Thyroid gland (tissue), 4 donors: ENCODE data around the gene TBC1D2B. TPM values are rescaled to one million over a fixed set of nuclear protein-coding genes. Genes with fewer than 3 reads are reported as not detected.
A peak's percentile ranks its signal among the peaks of the same experiment; 100 is the strongest.
"Not testable (repeated sequence)": the region's sequence is repeated elsewhere in the genome, so short reads cannot be mapped to it uniquely, and the experiment has no call there.

Experiments used
- DNase-seq, 2 donors: peaks; one replicate each; pipeline ENCODE4 v3.0.0-alpha.2; 2019
- H3K27ac ChIP-seq, 3 donors: fragments of 200-600 bp; sonication (generic); 1 replicate in 2 of 3; 2 replicates in 1 of 3; pipeline ENCODE4 v1.5.1; 2016 to 2019; ENCODE audit warnings: mild to moderate bottlenecking in 1 of 3, moderate library complexity in 1 of 3
- H3K27me3 ChIP-seq: fragments of 200-600 bp; sonication (generic); one replicate; pipeline ENCODE4 v1.5.1; 2019
- H3K36me3 ChIP-seq, 2 donors: fragments of 200-600 bp; sonication (generic); one replicate each; pipeline ENCODE4 v1.5.1; 2016 to 2019
- H3K4me1 ChIP-seq, 2 donors: fragments of 200-600 bp; sonication (generic); one replicate each; pipeline ENCODE4 v1.5.1; 2017 to 2019
- H3K4me3 ChIP-seq, 3 donors: fragments of 200-600 bp; sonication (generic); replicated peaks in 1 of 3; 1 replicate in 2 of 3; 2 replicates in 1 of 3; pipeline ENCODE4 v1.5.1; 2016; ENCODE audit warnings: mild to moderate bottlenecking in 1 of 3
- H3K9me3 ChIP-seq: fragments of 200-600 bp; sonication (generic); one replicate; pipeline ENCODE4 v1.5.1; 2017
- CTCF ChIP-seq, 6 experiments: fragments of 200-600 bp in 3 of 6; fragments of 450-650 bp in 3 of 6; sonication (generic) in 3 of 6; IDR thresholded peaks; one replicate each; pipeline ENCODE4 v1.5.1; 2016 to 2019; ENCODE audit warnings: antibody characterized with exemption in 6 of 6, mild to moderate bottlenecking in 2 of 6, inconsistent platforms in 1 of 6, moderate library complexity in 1 of 6
- POLR2A ChIP-seq, 2 donors: fragments of 450-650 bp; IDR thresholded peaks; one replicate each; pipeline ENCODE4 v1.6.1; 2017; ENCODE audit warnings: antibody characterized with exemption in 2 of 2, mild to moderate bottlenecking in 2 of 2, moderate library complexity in 1 of 2
- WGBS, 2 donors: methylation state at CpG; one replicate each; pipeline ENCODE4 v1.1.5; 2017; 5-methylcytosine and 5-hydroxymethylcytosine counted together
- intact Hi-C: fragments of 100-400 bp; cut with DNase I; formaldehyde crosslinking; loops from one replicate; pipeline ENCODE4 v1.15.1; 2023
- total RNA-seq, 4 donors: library from RNA; depleted of rRNA; stranded (reverse); fragments of >200 nt; gene quantifications; one replicate each; pipeline ENCODE4 v1.2.3, GENCODE V29; 2016

Gene TBC1D2B
- total RNA-seq, 4 donors from 2014 or later = 32.8 to 54.0 (median 40.1) TPM

GRCh38 chr15:77976760-77977525 is 100.6 kb downstream of the TBC1D2B start:
- H3K4me1 ChIP-seq, H3K27me3 ChIP-seq, intact Hi-C loops, H3K27ac ChIP-seq, H3K9me3 ChIP-seq, H3K4me3 ChIP-seq, H3K36me3 ChIP-seq, DNase-seq: not testable (repeated sequence)
- WGBS, 2 donors = 86 to 95% methylated on average over 3 to 23 of the region's 26 CpGs

- H3K4me1 ChIP-seq, intact Hi-C loops, H3K9me3 ChIP-seq, H3K27me3 ChIP-seq, DNase-seq, H3K4me3 ChIP-seq, H3K27ac ChIP-seq, H3K36me3 ChIP-seq: not testable (repeated sequence)
- WGBS, 2 donors = 90% methylated on average over 7 of the region's 11 CpGs; no CpG with 5 or more reads in 1 of the 2 donors
Observed at GRCh38 chr15:77976095-77976450, 101.4 kb downstream of the TBC1D2B start.

- no peak overlapping the region for H3K4me3 ChIP-seq
- DNase-seq = no peak
- H3K27me3 ChIP-seq = no peaks in the 10 kb centered on the region
- TF ChIP-seq POLR2A (IDR thresholded peaks at IDR 0.05) (no peak), CTCF (IDR thresholded peaks at IDR 0.05) (no peak)
- 83 to 95% methylated on average over 21 to 26 of the region's 26 CpGs for WGBS, 2 donors
- peaks cover 0 to 6% of the 10 kb centered on the region in 2 donors for H3K4me1 ChIP-seq
- no peak overlapping the region for H3K27ac ChIP-seq
- intact Hi-C loops = no loop called here
- H3K36me3 ChIP-seq = no peaks in the 10 kb centered on the region
- H3K9me3 ChIP-seq = no peaks in the 10 kb centered on the region
Observed at GRCh38 chr15:77975332-77976094, 102.0 kb downstream of the TBC1D2B start.

- no peak overlapping the region for H3K27ac ChIP-seq
Observed at GRCh38 chr15:77974416-77975331, 102.8 kb downstream of the TBC1D2B start.

GRCh38 chr15:77974098-77974414 is 103.5 kb downstream of the TBC1D2B start:
- no peak overlapping the region for H3K4me3 ChIP-seq
- intact Hi-C loops = no loop called here
- 37 to 55% methylated on average over 4 to 6 of the region's 6 CpGs for WGBS, 2 donors
- H3K4me1 ChIP-seq = peaks cover 0 to 6% of the 10 kb centered on the region in 2 donors
- H3K9me3 ChIP-seq = no peaks in the 10 kb centered on the region
- H3K27ac ChIP-seq = no peak overlapping the region
- no peaks in the 10 kb centered on the region for H3K27me3 ChIP-seq
- peak; percentile 33 to 53 for DNase-seq
- no peak for TF ChIP-seq CTCF (IDR thresholded peaks at IDR 0.05)
- no peak for TF ChIP-seq POLR2A (IDR thresholded peaks at IDR 0.05)
- no peaks in the 10 kb centered on the region for H3K36me3 ChIP-seq

More at GRCh38 chr15:77974416-77975331, 102.8 kb downstream of the TBC1D2B start:
- H3K27me3 ChIP-seq = no peaks in the 10 kb centered on the region
- peaks cover 0 to 6% of the 10 kb centered on the region in 2 donors for H3K4me1 ChIP-seq
- WGBS, 2 donors = 91 to 93% methylated on average over 9 to 12 of the region's 14 CpGs
- no peaks in the 10 kb centered on the region for H3K36me3 ChIP-seq
- H3K9me3 ChIP-seq = no peaks in the 10 kb centered on the region
- H3K4me3 ChIP-seq = no peak overlapping the region
- intact Hi-C loops = no loop called here
- DNase-seq = no peak
- no peak for TF ChIP-seq CTCF (IDR thresholded peaks at IDR 0.05)
- TF ChIP-seq POLR2A (IDR thresholded peaks at IDR 0.05) = no peak

GRCh38 chr15:77973273-77974097 is 104.0 kb downstream of the TBC1D2B start:
- H3K36me3 ChIP-seq, H3K27me3 ChIP-seq, H3K4me3 ChIP-seq, DNase-seq, H3K9me3 ChIP-seq, H3K4me1 ChIP-seq, intact Hi-C loops, H3K27ac ChIP-seq: not testable (repeated sequence)
- WGBS, 2 donors = 60 to 71% methylated on average over 1 to 7 of the region's 22 CpGs

GRCh38 chr15:77972706-77973105 is 104.8 kb downstream of the TBC1D2B start:
- 43 to 76% methylated on average over 4 of the region's 6 CpGs for WGBS, 2 donors
- intact Hi-C loops = not testable (repeated sequence)

GRCh38 chr15:77971875-77972274 is 105.6 kb downstream of the TBC1D2B start:
- 38 to 40% methylated on average over 7 of the region's 7 CpGs for WGBS, 2 donors
- H3K4me1 ChIP-seq, intact Hi-C loops, H3K9me3 ChIP-seq, H3K4me3 ChIP-seq, H3K36me3 ChIP-seq, H3K27me3 ChIP-seq, DNase-seq, H3K27ac ChIP-seq: not testable (repeated sequence)

More at GRCh38 chr15:77972706-77973105, 104.8 kb downstream of the TBC1D2B start:
- H3K4me3 ChIP-seq, DNase-seq, H3K36me3 ChIP-seq, H3K9me3 ChIP-seq, H3K4me1 ChIP-seq, H3K27me3 ChIP-seq, H3K27ac ChIP-seq: not testable (repeated sequence)
